Measurements from ENCODE around the gene ABCF2. TPM values are rescaled to one million over a fixed set of nuclear protein-coding genes. Genes with fewer than 3 reads are reported as not detected.

ABCF2 gene
- total RNA-seq, 1 experiment from 2014 or later: 69.0 TPM

- no TSS peak for BruUV-seq (replicated peaks)
- POLR2A ChIA-PET (ENCODE audit: low non-redundant PET): no interaction called here
These were observed 3.3 kb downstream of the ABCF2 start for GRCh38 chr7:151223728-151224127.

GRCh38 chr7:151218170-151218569 is 8.8 kb downstream of the ABCF2 start:
- Histone ChIP-seq H3K27me3 (replicated peaks; ENCODE audit: insufficient read depth, low read depth, low read length, poor library complexity) (no peaks in the 10 kb centered on the region), H3K36me3 (ENCODE audit: insufficient read depth, low read length, poor library complexity, severe bottlenecking) (peaks cover 80% of the 10 kb centered on the region), H3K4me3 (ENCODE audit: low read depth, low read length, poor library complexity, severe bottlenecking) (no peak overlapping the region), H3K9me3 (ENCODE audit: low read depth, low read length, poor library complexity, severe bottlenecking) (no peaks in the 10 kb centered on the region), H3K27ac (ENCODE audit: low read depth, low read length, poor library complexity, severe bottlenecking) (no peak overlapping the region), H3K4me1 (ENCODE audit: insufficient read depth, low read length, poor library complexity, severe bottlenecking) (no peaks in the 10 kb centered on the region)
- no peak for DNase-seq (ENCODE audit: low spot score)
- no peak for TF ChIP-seq EZH2 (IDR thresholded peaks at IDR 0.05; ENCODE audit: borderline replicate concordance, low read depth, low read length, poor library complexity, severe bottlenecking)
- TF ChIP-seq, protein P1, sequence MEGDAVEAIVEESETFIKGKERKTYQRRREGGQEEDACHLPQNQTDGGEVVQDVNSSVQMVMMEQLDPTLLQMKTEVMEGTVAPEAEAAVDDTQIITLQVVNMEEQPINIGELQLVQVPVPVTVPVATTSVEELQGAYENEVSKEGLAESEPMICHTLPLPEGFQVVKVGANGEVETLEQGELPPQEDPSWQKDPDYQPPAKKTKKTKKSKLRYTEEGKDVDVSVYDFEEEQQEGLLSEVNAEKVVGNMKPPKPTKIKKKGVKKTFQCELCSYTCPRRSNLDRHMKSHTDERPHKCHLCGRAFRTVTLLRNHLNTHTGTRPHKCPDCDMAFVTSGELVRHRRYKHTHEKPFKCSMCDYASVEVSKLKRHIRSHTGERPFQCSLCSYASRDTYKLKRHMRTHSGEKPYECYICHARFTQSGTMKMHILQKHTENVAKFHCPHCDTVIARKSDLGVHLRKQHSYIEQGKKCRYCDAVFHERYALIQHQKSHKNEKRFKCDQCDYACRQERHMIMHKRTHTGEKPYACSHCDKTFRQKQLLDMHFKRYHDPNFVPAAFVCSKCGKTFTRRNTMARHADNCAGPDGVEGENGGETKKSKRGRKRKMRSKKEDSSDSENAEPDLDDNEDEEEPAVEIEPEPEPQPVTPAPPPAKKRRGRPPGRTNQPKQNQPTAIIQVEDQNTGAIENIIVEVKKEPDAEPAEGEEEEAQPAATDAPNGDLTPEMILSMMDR (conservative IDR thresholded peaks at IDR 0.05; ENCODE audit: low read depth, low read length): no peak
- ChIA-PET CTCF (no interaction called here), POLR2A (ENCODE audit: low non-redundant PET) (interaction anchor here (0.7 kb wide), 1 partner anchor 113 kb away, joined by 3 read pairs; no protein-coding TSS in a partner anchor)
- intact Hi-C loops (cut with micrococcal nuclease; ENCODE audit: unreplicated experiment): no loop called here
- BruUV-seq (replicated peaks): no TSS peak

More at GRCh38 chr7:151223728-151224127, 3.3 kb downstream of the ABCF2 start:
- Histone ChIP-seq H3K4me3 (ENCODE audit: low read depth, low read length, poor library complexity, severe bottlenecking) (no peak overlapping the region), H3K27me3 (replicated peaks; ENCODE audit: insufficient read depth, low read depth, low read length, poor library complexity) (no peaks in the 10 kb centered on the region), H3K27ac (ENCODE audit: low read depth, low read length, poor library complexity, severe bottlenecking) (no peak overlapping the region), H3K4me1 (ENCODE audit: insufficient read depth, low read length, poor library complexity, severe bottlenecking) (peaks cover 5% of the 10 kb centered on the region), H3K9me3 (ENCODE audit: low read depth, low read length, poor library complexity, severe bottlenecking) (no peaks in the 10 kb centered on the region), H3K36me3 (ENCODE audit: insufficient read depth, low read length, poor library complexity, severe bottlenecking) (peaks cover 55% of the 10 kb centered on the region)
- intact Hi-C loops (cut with micrococcal nuclease; ENCODE audit: unreplicated experiment): no loop called here
- CTCF ChIA-PET: no interaction called here
- DNase-seq (ENCODE audit: low spot score): no peak
- TF ChIP-seq EZH2 (IDR thresholded peaks at IDR 0.05; ENCODE audit: borderline replicate concordance, low read depth, low read length, poor library complexity, severe bottlenecking): no peak
- TF ChIP-seq, protein P1 (conservative IDR thresholded peaks at IDR 0.05; ENCODE audit: low read depth, low read length): no peak

- BruUV-seq (replicated peaks): no TSS peak
- CTCF ChIA-PET: no interaction called here
These were observed 11.6 kb downstream of the ABCF2 start for GRCh38 chr7:151215396-151215795.

More at GRCh38 chr7:151215396-151215795, 11.6 kb downstream of the ABCF2 start:
- intact Hi-C loops (cut with micrococcal nuclease; ENCODE audit: unreplicated experiment): no loop called here
- H3K27me3 ChIP-seq (replicated peaks; ENCODE audit: insufficient read depth, low read depth, low read length, poor library complexity): no peaks in the 10 kb centered on the region
- H3K9me3 ChIP-seq (ENCODE audit: low read depth, low read length, poor library complexity, severe bottlenecking): no peaks in the 10 kb centered on the region
- TF ChIP-seq, protein P1 (conservative IDR thresholded peaks at IDR 0.05; ENCODE audit: low read depth, low read length): no peak
- TF ChIP-seq EZH2 (IDR thresholded peaks at IDR 0.05; ENCODE audit: borderline replicate concordance, low read depth, low read length, poor library complexity, severe bottlenecking): no peak
- DNase-seq (ENCODE audit: low spot score): no peak
- no peak overlapping the region for H3K27ac ChIP-seq (ENCODE audit: low read depth, low read length, poor library complexity, severe bottlenecking)
- no peaks in the 10 kb centered on the region for H3K4me1 ChIP-seq (ENCODE audit: insufficient read depth, low read length, poor library complexity, severe bottlenecking)
- H3K36me3 ChIP-seq (ENCODE audit: insufficient read depth, low read length, poor library complexity, severe bottlenecking): peaks cover 69% of the 10 kb centered on the region
- H3K4me3 ChIP-seq (ENCODE audit: low read depth, low read length, poor library complexity, severe bottlenecking): no peak overlapping the region
- POLR2A ChIA-PET (ENCODE audit: low non-redundant PET): no interaction called here

Measured in A673 (cell line).